MM.1S (cell line): ENCODE results near the gene KCNH1.

Experiments
- EZH2 ChIP-seq: fragments of 300-600 bp; sonication (generic); optimal IDR thresholded peaks from 2 replicates; pipeline ENCODE3; 2017; ENCODE audit warnings: low read depth, mild to moderate bottlenecking, antibody characterized with exemption, low read length, mixed read lengths
- EZH2phosphoT487 ChIP-seq: fragments of 300-600 bp; sonication (generic); IDR thresholded peaks from 2 replicates; pipeline ENCODE4 v1.6.1; 2018; ENCODE audit warnings: antibody characterized with exemption, low read length
- TF ChIP-seq, protein P1 (sequence below): fragments of 300-600 bp; sonication (generic); IDR thresholded peaks from 2 replicates; pipeline ENCODE4 v1.5.1; 2016; ENCODE audit warnings: antibody characterized with exemption, low read length, mixed read lengths

DNA sequence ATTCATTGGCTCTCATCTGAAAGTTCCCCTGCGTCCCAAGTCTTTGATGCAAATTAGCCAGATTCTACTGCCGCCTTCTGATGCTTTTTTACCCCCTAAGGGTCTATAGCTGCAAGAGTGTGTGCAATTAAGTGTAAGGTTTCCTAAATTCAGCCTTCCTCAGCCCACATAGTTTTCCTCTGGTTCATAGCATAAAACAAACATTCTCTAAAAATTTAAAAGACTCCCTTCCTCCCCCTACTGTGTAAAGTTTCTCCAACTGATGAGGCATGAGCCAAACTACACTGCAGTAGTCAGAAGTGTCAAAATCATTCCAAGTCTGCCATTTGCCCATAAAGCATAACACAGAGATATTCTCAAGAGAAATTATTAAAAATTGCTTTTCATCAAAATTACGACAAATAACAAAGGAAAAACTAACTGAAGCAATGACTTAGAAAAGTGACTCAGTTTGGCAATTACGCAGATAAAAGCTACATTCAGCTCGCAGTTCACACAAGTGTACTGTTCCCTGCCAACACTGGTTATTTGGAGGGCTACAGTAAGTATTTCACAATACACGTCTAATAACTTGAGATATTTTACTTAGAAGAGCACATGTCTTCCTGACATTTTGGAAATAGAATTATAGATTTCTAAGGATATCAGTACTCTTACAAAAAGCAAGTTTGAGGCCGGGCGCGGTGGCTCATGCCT lies 15.4 kb downstream of the KCNH1 start:
- TF ChIP-seq, protein P1, sequence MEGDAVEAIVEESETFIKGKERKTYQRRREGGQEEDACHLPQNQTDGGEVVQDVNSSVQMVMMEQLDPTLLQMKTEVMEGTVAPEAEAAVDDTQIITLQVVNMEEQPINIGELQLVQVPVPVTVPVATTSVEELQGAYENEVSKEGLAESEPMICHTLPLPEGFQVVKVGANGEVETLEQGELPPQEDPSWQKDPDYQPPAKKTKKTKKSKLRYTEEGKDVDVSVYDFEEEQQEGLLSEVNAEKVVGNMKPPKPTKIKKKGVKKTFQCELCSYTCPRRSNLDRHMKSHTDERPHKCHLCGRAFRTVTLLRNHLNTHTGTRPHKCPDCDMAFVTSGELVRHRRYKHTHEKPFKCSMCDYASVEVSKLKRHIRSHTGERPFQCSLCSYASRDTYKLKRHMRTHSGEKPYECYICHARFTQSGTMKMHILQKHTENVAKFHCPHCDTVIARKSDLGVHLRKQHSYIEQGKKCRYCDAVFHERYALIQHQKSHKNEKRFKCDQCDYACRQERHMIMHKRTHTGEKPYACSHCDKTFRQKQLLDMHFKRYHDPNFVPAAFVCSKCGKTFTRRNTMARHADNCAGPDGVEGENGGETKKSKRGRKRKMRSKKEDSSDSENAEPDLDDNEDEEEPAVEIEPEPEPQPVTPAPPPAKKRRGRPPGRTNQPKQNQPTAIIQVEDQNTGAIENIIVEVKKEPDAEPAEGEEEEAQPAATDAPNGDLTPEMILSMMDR, result no peak
- TF ChIP-seq EZH2, result no peak
- TF ChIP-seq EZH2phosphoT487, result no peak
